ENCODE results near the gene EFNA1. TPM values are rescaled to one million over a fixed set of nuclear protein-coding genes. Genes with fewer than 3 reads are reported as not detected.

EFNA1 gene
- polyA plus RNA-seq, 2 of the 4 experiments (the other 2 are of a cell fraction): 25.1 to 38.9 TPM

DNA sequence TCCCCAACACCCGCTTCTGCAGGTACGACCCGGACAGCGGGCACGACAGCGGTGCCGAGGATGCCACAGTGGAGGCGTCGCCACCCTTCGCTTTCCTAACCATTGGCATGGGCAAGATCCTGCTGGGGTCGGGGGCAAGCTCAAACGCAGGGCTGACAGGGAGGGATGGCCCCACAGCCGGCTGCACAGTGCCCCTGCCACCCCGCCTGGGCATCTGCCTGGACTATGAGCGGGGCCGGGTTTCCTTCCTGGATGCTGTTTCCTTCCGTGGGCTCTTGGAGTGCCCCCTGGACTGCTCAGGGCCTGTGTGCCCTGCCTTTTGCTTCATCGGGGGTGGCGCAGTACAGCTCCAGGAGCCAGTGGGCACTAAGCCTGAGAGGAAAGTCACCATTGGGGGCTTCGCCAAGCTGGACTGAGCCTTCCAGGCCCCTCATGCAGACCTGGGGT is 56.1 kb downstream of the EFNA1 start:
- WGBS (ENCODE audit: missing lambda C conversion rate): 85% methylated on average over 17 of the region's 20 CpGs
- FAIRE-seq: no peak

DNA sequence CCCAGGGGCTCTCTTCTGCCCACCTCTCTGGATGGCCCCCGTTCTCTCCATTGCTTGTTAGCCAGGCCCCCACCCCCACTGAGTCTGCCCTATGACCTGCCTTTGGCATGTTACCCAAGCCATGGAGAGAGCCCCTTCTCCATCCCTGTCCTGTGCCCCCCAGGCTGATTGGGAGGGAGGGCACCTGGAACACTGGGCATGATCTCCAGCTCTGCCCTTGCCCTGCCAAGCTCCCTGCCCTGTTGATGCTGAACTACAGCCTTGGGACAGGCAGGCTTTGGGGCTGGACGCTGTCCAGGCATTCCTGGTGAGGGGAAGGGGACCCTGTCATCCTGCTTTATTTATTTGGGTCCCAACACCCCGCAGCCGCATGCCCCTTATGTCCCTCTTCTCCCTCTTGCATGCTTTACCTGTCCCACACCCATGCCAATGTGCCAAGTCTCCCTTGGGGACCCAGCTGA is 56.7 kb downstream of the EFNA1 start:
- ChIA-PET POLR2A (interaction anchor here (2.4 kb wide), 1 partner anchor 9 kb away, joined by 11 read pairs; no protein-coding TSS in a partner anchor), CTCF (interaction anchor here (0.6 to 5.6 kb wide), 7 partner anchors 9 to 480 kb away, joined by 5 to 51 read pairs (median 7); partner anchors contain the start of genes KRTCAP2 and TRIM46)
- no peak for ATAC-seq
- no peak for FAIRE-seq
- H3K4me3 ChIP-seq: no peak overlapping the region
- no peaks in the 10 kb centered on the region for H3K9me3 ChIP-seq
- TF ChIP-seq MAFK (IDR thresholded peaks at IDR 0.05; ENCODE audit: partially characterized antibody) (no peak), EHF (CRISPR knock-in tag; IDR thresholded peaks at IDR 0.05) (no peak), JUNB (IDR thresholded peaks at IDR 0.05) (no peak), CEBPB (IDR thresholded peaks at IDR 0.05) (no peak), CHD2 (IDR thresholded peaks at IDR 0.05; ENCODE audit: low read length, partially characterized antibody) (no peak), RNF2 (IDR thresholded peaks at IDR 0.05; ENCODE audit: borderline replicate concordance, low read depth) (no peak), FOXS1 (CRISPR knock-in tag; IDR thresholded peaks at IDR 0.05) (no peak), ZC3H11A (IDR thresholded peaks at IDR 0.05) (no peak), ESRRA (IDR thresholded peaks at IDR 0.05; ENCODE audit: borderline replicate concordance, low read length) (no peak), POLR2AphosphoS2 (conservative IDR thresholded peaks at IDR 0.05; ENCODE audit: low read length) (no peak), CHD4 (IDR thresholded peaks at IDR 0.05; ENCODE audit: borderline replicate concordance) (no peak), FOSL2 (IDR thresholded peaks at IDR 0.05) (no peak), FOSL2 (CRISPR knock-in tag; IDR thresholded peaks at IDR 0.05) (no peak), SREBF2 (IDR thresholded peaks at IDR 0.05) (no peak)
- TF ChIP-seq, protein P1, sequence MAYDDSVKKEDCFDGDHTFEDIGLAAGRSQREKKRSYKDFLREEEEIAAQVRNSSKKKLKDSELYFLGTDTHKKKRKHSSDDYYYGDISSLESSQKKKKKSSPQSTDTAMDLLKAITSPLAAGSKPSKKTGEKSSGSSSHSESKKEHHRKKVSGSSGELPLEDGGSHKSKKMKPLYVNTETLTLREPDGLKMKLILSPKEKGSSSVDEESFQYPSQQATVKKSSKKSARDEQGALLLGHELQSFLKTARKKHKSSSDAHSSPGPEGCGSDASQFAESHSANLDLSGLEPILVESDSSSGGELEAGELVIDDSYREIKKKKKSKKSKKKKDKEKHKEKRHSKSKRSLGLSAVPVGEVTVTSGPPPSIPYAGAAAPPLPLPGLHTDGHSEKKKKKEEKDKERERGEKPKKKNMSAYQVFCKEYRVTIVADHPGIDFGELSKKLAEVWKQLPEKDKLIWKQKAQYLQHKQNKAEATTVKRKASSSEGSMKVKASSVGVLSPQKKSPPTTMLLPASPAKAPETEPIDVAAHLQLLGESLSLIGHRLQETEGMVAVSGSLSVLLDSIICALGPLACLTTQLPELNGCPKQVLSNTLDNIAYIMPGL (CRISPR knock-in tag; IDR thresholded peaks at IDR 0.05; ENCODE audit: borderline replicate concordance): no peak
- TF ChIP-seq, protein P2, sequence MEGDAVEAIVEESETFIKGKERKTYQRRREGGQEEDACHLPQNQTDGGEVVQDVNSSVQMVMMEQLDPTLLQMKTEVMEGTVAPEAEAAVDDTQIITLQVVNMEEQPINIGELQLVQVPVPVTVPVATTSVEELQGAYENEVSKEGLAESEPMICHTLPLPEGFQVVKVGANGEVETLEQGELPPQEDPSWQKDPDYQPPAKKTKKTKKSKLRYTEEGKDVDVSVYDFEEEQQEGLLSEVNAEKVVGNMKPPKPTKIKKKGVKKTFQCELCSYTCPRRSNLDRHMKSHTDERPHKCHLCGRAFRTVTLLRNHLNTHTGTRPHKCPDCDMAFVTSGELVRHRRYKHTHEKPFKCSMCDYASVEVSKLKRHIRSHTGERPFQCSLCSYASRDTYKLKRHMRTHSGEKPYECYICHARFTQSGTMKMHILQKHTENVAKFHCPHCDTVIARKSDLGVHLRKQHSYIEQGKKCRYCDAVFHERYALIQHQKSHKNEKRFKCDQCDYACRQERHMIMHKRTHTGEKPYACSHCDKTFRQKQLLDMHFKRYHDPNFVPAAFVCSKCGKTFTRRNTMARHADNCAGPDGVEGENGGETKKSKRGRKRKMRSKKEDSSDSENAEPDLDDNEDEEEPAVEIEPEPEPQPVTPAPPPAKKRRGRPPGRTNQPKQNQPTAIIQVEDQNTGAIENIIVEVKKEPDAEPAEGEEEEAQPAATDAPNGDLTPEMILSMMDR (IDR thresholded peaks at IDR 0.05): no peak
- TF ChIP-seq, protein P3, sequence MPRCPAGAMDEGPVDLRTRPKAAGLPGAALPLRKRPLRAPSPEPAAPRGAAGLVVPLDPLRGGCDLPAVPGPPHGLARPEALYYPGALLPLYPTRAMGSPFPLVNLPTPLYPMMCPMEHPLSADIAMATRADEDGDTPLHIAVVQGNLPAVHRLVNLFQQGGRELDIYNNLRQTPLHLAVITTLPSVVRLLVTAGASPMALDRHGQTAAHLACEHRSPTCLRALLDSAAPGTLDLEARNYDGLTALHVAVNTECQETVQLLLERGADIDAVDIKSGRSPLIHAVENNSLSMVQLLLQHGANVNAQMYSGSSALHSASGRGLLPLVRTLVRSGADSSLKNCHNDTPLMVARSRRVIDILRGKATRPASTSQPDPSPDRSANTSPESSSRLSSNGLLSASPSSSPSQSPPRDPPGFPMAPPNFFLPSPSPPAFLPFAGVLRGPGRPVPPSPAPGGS (IDR thresholded peaks at IDR 0.05): no peak
- TF ChIP-seq, protein P4, sequence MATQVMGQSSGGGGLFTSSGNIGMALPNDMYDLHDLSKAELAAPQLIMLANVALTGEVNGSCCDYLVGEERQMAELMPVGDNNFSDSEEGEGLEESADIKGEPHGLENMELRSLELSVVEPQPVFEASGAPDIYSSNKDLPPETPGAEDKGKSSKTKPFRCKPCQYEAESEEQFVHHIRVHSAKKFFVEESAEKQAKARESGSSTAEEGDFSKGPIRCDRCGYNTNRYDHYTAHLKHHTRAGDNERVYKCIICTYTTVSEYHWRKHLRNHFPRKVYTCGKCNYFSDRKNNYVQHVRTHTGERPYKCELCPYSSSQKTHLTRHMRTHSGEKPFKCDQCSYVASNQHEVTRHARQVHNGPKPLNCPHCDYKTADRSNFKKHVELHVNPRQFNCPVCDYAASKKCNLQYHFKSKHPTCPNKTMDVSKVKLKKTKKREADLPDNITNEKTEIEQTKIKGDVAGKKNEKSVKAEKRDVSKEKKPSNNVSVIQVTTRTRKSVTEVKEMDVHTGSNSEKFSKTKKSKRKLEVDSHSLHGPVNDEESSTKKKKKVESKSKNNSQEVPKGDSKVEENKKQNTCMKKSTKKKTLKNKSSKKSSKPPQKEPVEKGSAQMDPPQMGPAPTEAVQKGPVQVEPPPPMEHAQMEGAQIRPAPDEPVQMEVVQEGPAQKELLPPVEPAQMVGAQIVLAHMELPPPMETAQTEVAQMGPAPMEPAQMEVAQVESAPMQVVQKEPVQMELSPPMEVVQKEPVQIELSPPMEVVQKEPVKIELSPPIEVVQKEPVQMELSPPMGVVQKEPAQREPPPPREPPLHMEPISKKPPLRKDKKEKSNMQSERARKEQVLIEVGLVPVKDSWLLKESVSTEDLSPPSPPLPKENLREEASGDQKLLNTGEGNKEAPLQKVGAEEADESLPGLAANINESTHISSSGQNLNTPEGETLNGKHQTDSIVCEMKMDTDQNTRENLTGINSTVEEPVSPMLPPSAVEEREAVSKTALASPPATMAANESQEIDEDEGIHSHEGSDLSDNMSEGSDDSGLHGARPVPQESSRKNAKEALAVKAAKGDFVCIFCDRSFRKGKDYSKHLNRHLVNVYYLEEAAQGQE (IDR thresholded peaks at IDR 0.05): no peak
- TF ChIP-seq, protein P5, sequence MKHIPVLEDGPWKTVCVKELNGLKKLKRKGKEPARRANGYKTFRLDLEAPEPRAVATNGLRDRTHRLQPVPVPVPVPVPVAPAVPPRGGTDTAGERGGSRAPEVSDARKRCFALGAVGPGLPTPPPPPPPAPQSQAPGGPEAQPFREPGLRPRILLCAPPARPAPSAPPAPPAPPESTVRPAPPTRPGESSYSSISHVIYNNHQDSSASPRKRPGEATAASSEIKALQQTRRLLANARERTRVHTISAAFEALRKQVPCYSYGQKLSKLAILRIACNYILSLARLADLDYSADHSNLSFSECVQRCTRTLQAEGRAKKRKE (CRISPR knock-in tag; IDR thresholded peaks at IDR 0.05; ENCODE audit: low read depth): no peak
- H3K27ac ChIP-seq: no peak overlapping the region
- 83% methylated on average over 4 of the region's 4 CpGs for WGBS (ENCODE audit: missing lambda C conversion rate)
- no peak overlapping the region for H3K4me2 ChIP-seq
- DNase-seq (ENCODE audit: low read depth in 1 of 2, low spot score in 1 of 2): no peak
- H3K4me1 ChIP-seq: 0 out of 3 replicates have a peak, but pooled peaks cover 4% of the 10 kb centered on the region

More for the DNA sequence above, 56.1 kb downstream of the EFNA1 start:
- DNase-seq (ENCODE audit: low read depth in 1 of 2, low spot score in 1 of 2): no peak
- 0 out of 3 replicates have a peak, but pooled peaks cover 4% of the 10 kb centered on the region for H3K4me1 ChIP-seq
- H3K9me3 ChIP-seq: no peaks in the 10 kb centered on the region
- H3K27ac ChIP-seq: no peak overlapping the region
- no peak for TF ChIP-seq GATA3 (IDR thresholded peaks at IDR 0.05; ENCODE audit: borderline replicate concordance)
- ChIA-PET CTCF (interaction anchor here (0.6 to 5.6 kb wide), 5 partner anchors 10 to 480 kb away, joined by 5 to 51 read pairs (median 7); partner anchors contain the start of genes KRTCAP2 and TRIM46), POLR2A (interaction anchor here (2.4 kb wide), 1 partner anchor 10 kb away, joined by 11 read pairs; no protein-coding TSS in a partner anchor)
- no peak overlapping the region for H3K4me3 ChIP-seq
- no peak for ATAC-seq
- no peak overlapping the region for H3K4me2 ChIP-seq

Measured in A549 (cell line).